Measurements from ENCODE around the gene CIAO2B.
"Not testable (repeated sequence)": the region's sequence is repeated elsewhere in the genome, so short reads cannot be mapped to it uniquely, and the experiment has no call there.

The CIAO2B gene

DNA sequence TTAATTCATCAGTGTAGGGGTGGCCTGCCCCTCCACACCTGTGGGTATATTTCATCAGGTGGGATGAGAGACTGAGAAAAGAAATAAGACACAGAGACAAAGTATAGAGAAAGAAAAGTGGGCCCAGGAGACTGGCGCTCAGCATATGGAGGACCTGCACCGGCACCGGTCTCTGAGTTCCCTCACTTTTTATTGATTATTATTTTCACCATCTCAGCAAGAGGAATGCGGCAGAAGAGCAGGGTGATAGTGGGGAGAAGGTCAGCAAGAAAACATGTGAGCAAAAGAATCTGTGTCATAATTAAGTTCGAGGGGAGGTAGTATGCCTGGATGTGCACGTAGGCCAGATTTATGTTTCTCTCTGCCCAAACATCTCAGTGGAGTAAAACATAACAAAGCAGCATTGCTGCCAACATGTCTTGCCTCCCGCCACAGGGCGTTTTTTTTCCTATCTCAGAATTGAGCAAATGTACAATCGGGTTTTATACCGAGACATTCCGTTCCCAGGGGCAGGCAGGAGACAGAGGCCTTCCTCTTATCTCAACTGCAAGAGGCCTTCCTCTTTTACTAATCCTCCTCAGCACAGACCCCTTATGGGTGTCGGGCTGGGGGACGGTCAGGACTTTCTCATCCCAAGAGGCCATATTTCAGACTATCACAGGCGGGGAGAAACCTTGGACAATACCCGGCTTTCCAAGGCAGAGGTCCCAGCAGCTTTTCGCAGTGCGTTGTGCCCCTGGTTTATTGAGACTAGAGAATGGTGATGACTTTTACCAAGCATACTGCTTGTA lies 21.4 kb upstream of the CIAO2B start:
- DNase-seq: not testable (repeated sequence)

DNA sequence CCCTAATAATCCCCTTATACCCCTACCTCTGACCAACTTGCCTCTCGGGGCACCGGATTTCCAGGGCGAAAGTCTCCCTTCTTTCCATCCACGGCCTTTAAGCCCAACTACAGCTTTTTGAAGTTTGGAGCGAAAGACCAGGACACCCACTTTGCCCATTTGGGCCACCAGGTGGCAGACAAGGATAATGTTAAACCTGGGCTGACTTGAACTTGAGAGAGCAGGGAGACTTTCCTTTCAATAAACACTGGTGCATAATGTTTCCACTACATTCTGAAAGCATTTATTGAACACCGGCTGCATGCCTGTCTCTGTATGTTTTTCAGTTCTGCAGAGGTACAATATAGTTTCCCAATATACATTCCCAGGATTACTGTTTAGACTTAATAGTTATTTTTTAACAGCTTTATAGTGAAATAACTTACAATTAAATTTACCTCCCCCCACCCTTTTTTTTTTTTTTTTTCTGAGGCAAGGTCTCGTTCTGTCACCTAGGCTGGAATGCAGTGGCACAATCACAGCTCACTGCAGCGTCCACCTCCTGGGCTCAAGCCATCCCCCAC lies 20.0 kb upstream of the CIAO2B start:
- DNase-seq: peak; percentile 69

DNA sequence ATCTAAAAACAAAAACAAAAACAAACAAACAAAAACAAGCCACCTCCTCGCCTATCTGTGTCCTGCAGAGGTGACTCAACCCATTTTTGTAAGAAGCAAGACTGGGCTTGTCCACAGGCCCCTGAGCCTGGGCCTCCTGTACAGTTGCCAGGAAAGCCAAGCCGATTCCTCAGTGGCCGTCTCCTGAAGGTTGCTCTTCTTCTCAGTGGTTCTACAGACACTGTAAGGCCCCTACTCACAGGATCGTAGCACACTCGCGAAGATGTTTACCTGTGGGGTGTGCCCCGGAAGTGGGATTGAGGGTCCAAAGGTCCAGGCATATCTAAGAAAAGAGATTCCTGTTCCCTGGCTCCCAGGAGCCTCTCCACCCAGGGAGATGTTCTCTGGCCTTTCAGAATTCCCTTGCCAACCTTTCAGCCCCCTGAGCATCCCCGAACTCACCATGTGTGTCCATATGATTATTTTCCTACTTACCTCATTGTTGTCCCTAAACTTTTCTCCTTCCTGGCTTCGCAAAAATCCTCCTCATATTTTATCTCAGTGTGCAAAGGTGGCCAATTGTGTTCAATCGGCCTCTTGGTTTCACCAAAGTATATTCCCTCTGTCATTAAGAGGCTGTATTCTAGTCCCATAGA lies 19.4 kb upstream of the CIAO2B start:
- no peak for DNase-seq

DNA sequence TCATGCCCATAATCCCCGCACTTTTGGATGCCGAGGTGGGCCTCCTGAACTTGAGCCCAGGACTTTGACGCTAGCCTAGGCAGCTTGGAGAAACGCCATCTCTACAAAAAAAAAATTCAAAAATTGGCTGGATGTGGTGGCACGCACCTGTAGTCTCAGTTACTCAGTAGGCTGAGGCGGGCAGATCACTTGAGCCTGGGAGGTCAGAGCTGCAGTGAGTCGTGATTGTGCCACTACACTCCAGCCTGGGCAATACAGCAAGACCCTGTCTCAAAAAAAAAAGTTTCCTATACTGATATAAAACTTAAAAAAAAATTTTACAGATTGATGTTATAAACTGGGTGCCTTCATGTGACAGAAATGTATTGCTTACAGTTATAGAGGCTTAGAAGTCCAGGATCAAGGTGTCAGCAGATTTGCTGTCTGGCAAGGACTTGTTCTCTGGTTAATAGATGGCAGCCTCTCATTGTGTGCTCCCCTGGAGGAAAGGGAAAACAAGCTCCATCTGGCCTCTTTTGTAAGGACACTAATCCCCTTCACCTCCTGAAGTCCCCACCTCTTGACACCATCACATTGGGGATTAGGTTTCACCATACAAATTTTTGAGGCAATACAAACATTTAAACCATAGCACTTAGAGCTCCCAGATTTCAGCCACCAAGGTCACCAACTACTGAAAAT lies 18.4 kb upstream of the CIAO2B start:
- DNase-seq: no peak

DNA sequence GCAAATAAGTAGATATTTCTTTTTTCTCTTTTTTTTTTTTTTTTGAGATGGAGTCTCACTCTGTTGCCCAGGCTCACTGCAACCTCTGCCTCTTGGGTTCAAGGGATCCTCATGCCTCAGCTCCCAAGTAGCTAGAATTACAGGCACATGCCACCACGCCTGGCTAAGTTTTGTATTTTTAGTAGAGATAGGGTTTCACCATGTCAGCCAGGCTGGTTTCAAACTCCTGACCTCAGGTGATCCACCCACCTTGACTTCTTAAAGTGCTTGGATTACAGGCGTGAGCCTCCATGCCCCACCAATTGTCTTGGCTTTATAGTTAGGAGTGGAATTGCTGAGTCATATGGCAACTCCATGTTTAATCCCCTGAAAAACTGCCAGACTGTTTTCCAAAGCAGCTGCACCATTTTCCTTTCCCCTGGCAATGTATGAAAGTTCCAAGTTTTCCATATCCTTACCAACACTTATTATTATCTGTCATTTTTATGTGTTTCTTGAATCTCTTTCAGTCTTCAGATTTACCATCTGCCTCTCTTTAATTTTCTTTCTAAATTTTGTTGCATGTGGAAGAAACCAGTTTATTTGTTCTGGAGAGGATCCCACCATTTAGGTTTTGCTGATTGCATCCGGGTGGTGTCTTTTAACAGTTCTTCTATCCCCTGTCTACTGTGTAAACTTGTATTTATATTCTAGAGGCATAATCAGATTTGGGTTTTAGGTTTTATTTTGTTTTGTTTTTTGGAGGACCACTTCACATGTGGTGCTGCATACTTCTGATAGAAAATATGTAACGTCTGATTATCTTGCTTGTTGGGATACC lies 17.0 kb upstream of the CIAO2B start:
- no peak for DNase-seq

DNA sequence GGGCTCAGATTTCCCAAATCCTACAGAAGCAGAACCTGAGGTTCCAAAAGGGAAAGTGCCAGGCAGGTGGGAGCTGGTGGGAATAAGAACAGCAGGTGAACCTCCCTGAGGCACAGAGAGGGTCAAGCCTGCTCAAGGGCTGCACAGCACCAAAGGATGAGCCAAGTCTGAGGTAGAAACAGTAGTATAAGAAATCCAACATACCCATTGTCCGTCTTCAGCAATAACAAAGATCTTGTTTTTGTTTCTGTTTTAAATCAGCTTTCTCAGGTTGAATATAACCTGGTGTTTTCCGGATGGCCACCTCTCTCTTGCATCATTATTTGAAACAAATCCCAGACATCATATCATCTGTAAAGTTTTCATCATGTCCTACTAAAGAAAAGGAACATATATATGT lies 16.2 kb upstream of the CIAO2B start:
- DNase-seq: no peak

DNA sequence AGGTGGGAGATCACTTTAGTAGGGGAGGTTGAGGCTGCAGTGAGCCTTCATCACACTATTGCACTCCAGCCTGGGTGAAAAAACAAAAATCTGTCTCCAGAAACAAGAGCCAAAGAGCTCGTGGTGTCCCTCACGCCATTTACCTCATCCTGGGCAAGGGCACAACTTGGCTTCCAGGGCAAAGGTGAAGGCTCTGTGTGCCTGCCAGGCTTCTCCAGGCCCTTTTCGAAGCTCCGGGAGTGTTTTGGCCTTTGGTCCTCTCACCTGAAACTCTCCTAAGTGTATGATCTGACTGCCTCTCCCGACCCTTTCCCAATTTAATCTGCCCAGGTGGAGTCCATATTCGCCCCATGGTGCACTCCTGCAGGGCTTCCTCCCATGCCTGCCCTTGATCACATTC lies 15.3 kb upstream of the CIAO2B start:
- no peak for DNase-seq

DNA sequence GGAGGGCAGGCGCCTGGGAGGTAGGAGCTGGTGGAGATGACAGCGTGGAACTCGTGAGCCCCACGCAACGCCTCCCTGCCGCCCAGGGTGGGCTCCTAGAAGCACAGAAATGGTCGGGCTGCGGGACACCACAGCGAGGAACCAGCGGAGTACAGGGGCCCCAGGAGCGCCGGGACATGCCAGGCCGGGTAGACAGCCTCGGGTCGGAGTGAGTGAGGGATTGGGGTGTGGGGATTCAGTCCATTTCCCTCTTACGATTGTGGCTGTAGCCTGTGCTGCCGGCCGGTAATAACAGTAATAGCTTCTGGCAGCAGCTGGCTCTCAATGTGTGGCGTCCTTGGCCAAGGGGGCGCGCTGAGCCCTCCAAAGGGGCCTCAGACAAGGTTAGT lies 14.6 kb upstream of the CIAO2B start:
- no peak for DNase-seq

DNA sequence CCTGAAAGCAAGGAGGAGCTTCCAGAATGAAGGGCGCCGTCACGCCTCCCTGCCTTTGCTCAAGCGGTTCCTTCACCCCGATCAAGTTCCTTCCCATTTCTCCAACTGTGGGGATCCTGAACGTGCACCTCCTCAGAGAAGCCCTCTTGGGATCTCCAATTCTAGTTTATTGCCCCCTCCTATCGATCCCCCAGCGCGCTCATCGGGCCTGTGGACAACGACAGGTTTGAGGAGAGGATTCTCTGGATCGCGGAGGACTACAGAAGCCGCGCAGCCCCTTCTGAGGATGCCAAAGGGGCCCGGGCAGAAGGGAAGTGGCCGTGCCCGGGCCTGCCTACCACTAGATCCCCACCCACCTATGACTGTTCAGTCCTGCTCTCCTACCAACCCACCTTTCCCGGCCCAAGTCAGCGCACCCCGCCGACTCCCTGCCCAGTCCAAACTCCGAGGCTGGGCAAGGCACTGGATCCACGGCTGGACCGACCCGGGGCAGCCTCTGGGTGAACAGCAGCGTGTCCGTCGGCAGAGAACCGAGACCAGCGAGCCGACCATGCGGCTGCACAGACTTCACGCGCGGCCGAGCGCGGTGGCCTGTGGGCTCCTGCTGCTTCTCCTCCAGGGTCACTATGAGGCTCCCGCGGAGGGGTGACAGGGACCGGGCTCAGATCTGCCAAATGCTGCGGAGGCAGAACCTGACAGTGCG lies 14.1 kb upstream of the CIAO2B start:
- no peak for DNase-seq

DNA sequence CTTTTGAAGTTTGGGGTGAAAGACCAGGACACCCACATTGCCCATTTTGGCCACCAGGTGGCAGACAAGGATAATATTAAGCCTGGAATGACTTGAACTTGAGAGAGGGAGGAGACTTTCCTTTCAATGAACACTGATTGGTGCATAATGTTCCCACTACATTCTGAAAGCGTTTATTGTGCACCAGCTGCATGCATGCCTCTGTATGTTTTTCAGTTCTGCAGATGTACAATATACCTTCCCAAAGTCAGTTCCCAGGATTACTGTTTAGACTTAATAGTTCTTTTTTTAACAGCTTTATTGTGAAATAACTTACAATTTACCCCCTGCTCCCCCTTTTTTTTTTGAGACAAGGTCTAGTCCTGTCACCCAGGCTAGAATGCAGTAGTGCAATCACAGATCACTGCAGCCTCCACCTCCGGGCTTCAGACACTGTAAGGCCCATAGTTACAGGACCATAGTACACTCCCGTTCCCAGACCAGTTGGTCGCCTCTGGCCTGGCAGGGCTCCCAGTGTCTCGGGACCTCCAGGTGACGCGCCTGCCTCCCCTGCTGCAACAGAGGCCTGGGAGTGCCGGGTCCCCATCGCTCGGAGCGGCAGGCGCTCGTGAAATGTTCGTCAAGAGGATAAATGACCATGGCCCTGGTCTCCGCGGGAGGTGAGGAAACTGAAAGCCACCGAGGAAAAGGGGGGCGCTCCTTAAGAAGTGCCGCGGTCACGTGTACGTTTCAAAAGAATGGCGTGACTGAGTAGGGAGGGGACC lies 13.3 kb upstream of the CIAO2B start:
- DNase-seq: peak; percentile 60

DNA sequence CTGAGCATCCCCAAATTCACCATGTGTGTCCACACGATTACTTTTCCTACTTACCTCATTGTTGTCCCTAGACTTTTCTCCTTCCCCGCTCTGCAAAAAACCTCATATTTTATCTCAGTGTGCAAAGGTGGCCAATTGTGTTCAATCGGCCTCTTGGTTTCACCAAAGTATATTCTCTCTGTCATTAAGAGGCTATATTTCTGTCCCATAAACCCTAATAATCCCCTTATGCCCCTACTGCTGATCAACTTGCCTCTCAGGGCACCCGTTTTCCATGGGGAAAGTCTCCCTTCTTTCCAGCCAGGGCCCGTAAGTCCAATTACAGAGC lies 12.7 kb upstream of the CIAO2B start:
- no peak for DNase-seq

DNA sequence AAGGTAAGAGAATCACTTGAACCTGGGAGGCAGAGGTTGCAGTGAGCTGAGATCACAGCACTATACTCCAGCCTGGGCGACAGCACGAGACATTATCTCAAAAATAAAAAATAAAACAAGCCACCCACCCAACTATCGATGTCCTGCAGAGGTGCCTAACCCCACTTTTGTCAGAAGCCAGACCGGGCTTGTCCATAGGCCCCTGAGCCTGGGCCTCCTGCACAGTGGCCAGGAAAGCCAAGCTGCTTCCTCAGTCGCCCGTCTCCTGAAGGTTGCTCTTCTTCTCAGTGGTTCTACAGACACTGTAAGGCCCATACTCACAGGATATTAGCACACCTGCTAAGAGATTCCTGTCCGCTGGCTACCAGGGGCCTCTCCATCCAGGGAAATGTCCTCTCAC lies 12.3 kb upstream of the CIAO2B start:
- DNase-seq: no peak

DNA sequence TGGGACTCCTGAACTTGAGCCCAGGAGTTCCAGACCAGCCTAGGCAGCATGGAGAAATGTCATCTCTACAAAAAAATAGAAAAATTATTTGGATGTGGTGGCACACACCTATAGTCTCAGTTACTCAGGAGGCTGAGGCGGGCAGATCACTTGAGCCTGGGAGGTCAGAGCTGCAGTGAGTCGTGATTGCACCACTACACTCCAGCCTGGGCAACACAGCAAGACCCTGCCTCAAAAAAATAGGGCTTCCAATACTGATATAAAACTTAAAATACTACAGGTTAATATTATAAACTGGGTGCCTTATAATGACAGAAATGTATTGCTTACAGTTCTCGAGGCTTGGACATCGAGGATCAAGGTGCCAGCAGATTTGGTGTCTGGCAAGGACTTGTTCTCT lies 11.7 kb upstream of the CIAO2B start:
- DNase-seq: no peak

DNA sequence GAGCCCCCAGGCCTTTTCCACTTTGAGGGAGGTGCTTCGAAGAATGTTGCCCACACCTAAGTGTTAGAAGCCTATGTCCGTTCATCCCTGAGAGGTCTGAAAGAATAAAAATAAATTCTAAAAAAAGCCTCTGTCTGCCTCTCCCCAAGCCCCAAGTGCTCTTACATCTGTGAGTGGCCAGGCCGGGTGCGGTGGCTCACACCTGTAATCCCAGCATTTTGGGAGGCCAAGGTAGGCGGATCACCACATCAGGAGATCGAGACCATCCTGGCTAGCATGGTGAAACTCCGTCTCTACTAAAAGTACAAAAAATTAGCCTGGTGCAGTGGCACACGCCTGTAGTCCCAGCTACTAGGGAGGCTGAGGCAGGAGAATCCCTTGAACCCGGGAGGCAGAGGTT lies 10.8 kb upstream of the CIAO2B start:
- DNase-seq: not testable (repeated sequence)

DNA sequence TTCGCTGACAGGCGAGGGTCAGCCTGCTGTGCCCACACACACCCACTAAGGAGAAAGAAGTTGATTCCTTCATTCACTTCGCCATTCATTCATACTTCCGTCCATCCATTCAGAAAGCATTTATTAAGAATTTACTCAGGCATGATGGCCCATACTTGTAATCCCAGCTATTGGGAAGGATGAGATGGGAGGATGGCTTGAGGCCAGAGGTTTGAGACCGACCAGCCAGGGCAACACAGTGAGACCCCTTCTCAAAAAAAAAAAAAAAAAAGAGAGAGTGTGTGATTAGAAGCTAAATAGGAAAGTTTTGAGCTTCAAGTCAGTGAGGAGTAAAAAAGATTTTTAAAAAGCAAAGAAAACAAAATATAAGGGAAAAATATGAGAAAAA lies 9.8 kb upstream of the CIAO2B start:
- DNase-seq: no peak

DNA sequence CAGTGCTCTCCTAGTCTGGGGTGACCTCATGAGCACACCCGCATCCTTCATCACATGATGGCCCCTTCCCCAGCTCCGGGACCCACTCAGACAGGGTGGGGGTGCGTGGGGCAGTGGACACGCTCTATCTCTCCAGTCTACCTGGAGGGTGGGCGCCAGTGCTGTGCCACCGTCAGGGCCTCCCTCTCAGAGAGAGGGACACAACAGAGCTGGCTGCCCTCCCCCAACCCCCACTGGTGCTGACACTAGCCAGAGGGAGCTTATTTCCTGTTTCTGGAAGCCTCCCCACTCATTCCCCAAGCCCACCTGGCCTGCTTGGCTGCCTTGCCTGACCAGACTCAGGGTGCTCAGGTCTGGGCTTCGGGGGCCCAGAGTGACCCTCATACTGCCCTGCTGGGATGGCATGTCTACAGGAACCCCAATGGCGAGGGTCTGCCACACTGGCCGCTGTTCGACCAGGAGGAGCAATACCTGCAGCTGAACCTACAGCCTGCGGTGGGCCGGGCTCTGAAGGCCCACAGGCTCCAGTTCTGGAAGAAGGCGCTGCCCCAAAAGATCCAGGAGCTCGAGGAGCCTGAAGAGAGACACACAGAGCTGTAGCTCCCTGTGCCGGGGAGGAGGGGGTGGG lies 9.3 kb upstream of the CIAO2B start:
- DNase-seq: no peak

DNA sequence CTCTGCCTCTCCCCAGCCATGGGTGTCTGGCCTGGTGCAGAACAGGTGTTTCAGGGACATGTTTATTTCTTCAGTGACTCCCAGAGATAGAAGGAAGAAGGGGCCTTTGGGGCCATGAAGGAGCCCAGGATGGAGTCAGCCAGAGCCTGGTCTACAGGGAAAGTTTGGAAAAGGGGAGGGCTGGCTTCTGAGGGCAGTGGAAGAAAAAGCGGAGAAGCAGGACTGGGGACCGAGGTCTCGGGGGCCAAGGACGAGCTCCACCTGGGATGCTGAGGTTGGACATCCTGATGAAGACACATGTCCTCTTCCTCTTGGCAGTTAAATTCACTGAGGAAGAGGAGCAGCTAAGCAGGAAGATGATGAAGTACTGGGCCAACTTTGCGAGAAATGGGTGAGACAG lies 8.8 kb upstream of the CIAO2B start:
- DNase-seq: no peak

DNA sequence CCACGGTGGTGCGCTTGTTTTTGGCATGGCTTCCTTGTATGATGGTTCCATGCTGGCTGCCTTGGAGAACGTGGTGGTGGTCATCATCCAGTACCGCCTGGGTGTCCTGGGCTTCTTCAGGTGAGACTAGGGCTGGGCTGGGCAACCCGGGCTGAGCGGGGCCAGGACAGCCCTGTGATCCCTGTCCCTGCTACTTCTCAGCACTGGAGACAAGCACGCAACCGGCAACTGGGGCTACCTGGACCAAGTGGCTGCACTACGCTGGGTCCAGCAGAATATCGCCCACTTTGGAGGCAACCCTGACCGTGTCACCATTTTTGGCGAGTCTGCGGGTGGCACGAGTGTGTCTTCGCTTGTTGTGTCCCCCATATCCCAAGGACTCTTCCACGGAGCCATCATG lies 6.0 kb upstream of the CIAO2B start:
- no peak for DNase-seq

DNA sequence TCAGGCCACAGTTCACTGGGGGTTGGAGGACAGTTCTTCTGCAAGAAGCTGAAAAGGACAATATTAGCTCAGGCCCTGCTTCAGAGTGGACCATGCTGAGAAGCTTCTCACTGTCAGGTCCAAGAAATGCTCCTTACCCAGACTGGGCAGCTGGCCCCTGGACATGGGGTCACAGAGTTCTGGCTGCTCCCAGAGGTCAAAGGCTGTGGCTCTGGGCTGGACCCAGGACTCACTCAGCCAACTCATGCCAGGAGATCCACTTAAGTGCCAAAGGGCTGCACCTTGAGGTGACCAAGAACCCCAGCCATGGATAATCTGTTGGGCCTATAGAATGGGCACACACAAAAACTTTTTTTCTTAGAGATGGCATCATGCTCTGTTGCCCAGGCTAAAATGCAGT lies 5.2 kb upstream of the CIAO2B start:
- DNase-seq: no peak

DNA sequence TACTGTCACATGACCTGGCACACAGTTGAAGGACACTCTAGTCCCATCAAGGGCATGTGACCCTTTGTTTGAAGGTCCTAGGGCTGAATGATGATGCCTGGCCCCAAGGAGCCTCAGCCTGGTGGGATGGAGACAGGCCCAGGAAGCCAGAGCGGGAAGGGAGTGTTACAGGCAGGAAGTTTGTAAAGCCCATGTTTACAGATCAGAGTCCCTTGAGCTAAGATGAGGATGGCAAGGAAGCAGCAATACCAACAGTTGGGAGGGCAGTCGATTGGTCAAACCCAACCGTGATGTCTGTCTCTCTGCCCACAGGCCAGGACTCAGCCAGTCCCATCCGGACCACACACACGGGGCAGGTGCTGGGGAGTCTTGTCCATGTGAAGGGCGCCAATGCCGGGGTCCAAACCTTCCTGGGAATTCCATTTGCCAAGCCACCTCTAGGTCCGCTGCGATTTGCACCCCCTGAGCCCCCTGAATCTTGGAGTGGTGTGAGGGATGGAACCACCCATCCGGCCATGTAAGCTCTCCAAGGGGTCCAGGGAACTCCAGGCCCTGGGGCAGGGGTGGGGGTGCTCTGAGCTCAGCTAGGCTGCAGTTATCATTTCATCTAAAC lies 3.6 kb upstream of the CIAO2B start:
- no peak for DNase-seq
